Fibroblast of mammary gland (primary cell): ENCODE measurements around the gene PIK3CG.
"Not testable (repeated sequence)": the region's sequence is repeated elsewhere in the genome, so short reads cannot be mapped to it uniquely, and the experiment has no call there.

ENCODE experiments used
- DNase-seq: peaks from one replicate; pipeline ENCODE4 v3.0.0-alpha.2; 2010; ENCODE audit warnings: low read depth
- H3K4me3 ChIP-seq: 2 replicates; pipeline ENCODE4 v1.5.1; 2011; ENCODE audit warnings: low read depth, mild to moderate bottlenecking, low read length, moderate library complexity; ENCODE audit not compliant: control insufficient read depth
- TF ChIP-seq, protein P1 (sequence below): conservative IDR thresholded peaks from 2 replicates; pipeline ENCODE4 v1.5.1; 2011; ENCODE audit warnings: low read depth, low read length, inconsistent platforms; ENCODE audit not compliant: control insufficient read depth, insufficient read depth

Gene PIK3CG

DNA sequence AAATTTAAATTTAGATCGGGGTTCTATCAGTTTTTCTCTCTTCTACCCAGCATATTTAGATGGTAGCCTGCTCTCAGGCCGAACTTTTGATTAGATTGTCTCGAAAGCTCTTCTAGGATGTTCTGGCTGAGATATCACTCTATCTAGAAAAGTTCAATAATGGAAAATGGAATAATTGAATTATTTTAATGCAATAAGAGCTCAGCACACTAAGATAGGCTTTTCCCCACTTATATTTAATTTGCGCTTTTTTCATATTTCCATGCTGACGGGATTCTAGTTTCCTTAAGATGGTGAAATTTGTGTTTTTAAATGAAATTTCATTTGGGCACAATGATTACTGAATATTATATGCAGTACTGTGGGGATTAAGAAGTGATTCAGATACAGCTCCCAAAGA is 73.7 kb downstream of the PIK3CG start:
- TF ChIP-seq, protein P1, sequence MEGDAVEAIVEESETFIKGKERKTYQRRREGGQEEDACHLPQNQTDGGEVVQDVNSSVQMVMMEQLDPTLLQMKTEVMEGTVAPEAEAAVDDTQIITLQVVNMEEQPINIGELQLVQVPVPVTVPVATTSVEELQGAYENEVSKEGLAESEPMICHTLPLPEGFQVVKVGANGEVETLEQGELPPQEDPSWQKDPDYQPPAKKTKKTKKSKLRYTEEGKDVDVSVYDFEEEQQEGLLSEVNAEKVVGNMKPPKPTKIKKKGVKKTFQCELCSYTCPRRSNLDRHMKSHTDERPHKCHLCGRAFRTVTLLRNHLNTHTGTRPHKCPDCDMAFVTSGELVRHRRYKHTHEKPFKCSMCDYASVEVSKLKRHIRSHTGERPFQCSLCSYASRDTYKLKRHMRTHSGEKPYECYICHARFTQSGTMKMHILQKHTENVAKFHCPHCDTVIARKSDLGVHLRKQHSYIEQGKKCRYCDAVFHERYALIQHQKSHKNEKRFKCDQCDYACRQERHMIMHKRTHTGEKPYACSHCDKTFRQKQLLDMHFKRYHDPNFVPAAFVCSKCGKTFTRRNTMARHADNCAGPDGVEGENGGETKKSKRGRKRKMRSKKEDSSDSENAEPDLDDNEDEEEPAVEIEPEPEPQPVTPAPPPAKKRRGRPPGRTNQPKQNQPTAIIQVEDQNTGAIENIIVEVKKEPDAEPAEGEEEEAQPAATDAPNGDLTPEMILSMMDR = no peak
- DNase-seq = no peak
- no peak overlapping the region for H3K4me3 ChIP-seq

DNA sequence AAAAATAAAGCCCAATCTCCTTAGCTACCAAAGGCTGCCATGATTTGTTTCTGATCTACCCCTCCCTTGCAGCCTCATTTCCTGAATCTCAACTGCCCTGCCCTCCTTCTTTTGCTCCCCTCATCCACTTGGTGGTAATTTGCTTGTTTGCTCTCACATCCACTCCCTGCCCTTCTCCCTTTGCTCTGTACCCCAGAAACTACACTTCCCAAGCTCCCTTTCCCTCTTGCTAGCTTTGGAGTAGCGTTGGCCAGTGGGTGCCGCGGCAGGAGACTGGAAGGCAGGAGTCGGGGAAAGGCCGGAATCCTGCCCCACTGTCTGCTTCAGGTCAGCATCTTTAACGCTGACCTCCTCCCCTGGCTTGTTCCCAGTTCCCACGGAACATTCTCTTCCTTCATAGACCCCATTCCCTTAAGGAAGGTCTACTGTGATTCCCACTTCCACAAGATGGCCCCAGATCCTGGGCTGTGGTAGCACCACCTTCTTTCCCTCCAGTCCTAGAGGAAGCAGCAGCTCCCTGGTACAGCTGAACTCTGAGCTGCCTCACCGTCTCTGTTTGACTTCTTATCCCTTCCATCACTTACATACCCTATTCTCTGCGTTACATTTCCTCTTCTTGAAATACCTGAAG is 79.1 kb downstream of the PIK3CG start:
- no peak for DNase-seq
- no peak overlapping the region for H3K4me3 ChIP-seq
- TF ChIP-seq, protein P1 = no peak

DNA sequence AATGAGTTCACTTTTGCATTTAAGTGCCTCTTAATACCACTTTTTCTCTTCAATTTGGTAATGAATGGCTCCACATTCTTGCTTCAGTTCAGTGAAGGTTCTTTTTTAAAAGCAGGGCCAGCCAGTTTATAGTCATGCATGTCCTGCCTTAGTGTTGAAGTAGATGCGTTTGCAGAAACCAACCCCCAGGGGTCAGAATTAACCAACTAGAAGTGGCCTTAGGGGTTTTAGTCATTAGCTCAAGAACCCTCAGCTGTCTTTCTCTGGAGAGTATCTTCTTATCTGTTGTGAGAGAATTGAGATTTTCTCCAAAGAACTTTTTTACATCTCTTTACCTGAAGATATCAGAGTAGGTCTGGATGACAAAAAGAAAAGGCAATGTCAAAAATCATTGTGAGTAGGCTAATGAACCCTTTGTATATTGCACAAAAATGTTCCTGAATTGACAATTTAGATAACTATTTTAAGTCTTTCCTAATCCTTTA is 82.2 kb downstream of the PIK3CG start:
- TF ChIP-seq, protein P1 = peak; percentile 70

DNA sequence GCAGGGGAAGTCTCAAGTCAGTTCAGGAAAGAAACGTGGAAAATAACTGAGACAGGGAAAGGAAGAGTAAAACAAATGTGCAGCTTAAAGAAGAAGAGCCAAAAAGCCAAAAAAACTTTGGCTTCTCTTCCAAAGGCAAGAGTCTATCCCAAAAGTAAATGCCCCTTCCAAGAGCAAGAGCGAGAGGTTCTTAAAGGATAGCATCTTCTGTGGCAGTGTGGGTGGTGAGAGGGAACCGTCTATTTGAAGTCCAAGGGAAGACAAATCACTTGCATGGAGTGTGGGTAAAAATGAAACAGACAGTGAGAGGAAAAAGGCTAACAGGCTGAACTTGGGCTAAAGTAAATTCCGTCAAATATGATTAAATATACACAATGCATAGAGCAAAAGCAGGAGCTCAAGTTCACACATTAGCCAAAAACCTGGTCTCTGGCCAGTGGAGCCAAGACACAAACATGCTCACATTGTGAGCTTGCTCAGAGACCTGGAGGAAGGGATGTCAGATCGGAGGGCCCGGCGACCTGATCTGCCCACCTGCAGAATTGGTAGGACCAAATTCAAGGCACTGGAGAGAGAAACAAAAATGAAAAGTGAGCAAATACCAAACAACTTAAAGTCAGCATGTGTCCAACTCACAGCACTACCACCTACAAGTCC is 87.0 kb downstream of the PIK3CG start:
- TF ChIP-seq, protein P1 = no peak
- no peak for DNase-seq
- H3K4me3 ChIP-seq = no peak overlapping the region

More for the DNA sequence above, 82.2 kb downstream of the PIK3CG start:
- peak; percentile 77 for DNase-seq
- no peak overlapping the region for H3K4me3 ChIP-seq

DNA sequence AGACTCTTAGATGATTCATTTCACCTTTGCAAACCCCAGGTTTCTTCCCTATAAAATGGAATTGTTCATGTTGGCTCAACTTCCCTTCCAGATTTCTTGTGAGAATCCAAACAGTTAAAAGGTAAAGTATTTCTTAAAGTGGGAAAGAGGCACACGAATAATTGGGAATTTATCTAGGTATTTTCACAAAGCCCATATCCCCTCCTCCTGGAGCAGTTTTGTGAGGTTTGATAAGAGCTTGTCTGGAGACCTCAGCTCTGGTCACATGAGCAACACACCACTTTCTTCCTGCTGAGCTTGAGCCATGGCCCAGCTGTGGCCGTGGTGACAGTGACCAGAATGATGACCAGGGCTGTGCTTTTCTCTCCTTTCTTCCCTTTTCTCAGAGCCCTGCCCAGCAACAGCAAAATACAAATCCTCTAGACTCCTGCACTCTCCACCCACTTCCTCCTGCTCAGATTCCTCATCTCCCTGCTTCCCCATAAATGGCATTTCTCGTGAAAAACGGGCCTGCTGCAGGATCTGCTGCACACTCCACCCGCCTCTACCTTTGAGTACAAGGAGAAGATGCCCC is 87.7 kb downstream of the PIK3CG start:
- no peak for DNase-seq
- H3K4me3 ChIP-seq = no peak overlapping the region
- TF ChIP-seq, protein P1 = no peak

DNA sequence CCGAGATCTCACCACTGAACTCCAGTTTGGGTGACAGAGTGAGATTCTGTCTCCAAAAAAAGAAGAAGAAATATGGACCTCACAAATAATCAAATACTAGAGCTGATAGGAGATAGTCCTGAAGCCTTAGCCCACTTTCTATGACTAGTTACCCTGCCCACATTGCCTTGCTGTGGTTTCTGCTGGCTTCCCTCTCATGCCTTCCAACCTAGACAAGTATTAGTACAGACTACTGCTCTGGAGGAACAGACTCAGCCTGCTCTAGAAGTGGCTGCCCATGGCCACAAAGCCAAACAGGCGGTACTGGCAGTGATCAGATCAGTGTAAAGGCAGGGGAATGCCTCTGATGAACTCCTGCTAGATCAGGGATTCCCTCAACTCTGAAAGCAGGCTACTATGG is 89.8 kb downstream of the PIK3CG start:
- TF ChIP-seq, protein P1 = no peak
- no peak overlapping the region for H3K4me3 ChIP-seq
- no peak for DNase-seq

DNA sequence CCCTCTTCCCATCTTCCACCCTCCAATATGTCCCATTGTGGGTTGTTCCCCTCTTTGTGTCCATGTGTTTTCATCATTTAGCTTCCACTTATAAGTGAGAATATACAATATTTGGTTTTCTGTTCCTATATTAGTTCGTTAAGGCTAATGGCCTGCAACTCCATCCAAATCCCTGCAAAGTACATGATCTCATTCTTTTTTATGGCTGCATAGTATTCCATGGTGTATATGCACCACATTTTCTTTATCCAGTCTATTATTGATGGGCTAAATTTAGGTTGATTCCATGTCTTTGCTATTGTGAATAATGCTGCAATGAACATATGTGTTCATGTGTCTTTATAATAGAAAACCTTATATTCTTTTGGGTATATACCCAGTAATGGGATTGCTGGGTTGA is 90.8 kb downstream of the PIK3CG start:
- not testable (repeated sequence) for H3K4me3 ChIP-seq, DNase-seq
